ENCODE measurements around the gene RHOF.
A peak's percentile ranks its signal among the peaks of the same experiment; 100 is the strongest.

The RHOF gene

DNA sequence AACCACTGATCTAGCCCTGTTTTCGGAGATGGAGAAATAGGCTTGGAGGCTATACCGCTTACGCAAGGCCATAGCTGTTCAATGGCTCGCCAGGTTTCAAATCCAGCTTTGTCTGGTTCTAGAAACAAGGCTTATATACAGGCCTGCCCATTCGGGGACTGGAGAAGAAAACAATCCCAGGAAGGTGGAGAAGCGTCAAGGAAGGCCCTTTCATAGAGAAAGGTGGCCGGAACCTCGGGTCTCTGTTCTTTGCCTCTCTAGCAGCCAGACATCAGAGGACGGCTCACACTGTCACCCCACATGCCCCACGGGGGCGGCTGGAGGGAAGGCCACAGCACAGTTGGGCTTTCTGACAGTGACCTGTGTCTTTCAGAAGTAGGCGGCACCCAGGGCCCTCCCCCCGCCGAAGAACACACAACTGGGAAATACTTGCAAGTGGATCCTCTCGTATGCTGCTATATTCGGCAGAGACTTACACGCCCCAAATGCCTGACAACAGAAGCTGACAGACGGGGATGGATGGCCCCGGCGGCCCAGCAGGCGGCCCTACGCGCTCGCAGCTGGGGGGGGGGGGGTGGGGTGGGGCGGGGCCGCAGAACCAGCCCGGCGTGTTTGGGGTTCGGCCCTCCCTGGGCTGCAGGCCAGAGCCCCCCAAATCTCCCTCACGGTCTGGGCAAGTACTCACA is 5.8 kb upstream of the RHOF start:
- TF ChIP-seq, protein P1, sequence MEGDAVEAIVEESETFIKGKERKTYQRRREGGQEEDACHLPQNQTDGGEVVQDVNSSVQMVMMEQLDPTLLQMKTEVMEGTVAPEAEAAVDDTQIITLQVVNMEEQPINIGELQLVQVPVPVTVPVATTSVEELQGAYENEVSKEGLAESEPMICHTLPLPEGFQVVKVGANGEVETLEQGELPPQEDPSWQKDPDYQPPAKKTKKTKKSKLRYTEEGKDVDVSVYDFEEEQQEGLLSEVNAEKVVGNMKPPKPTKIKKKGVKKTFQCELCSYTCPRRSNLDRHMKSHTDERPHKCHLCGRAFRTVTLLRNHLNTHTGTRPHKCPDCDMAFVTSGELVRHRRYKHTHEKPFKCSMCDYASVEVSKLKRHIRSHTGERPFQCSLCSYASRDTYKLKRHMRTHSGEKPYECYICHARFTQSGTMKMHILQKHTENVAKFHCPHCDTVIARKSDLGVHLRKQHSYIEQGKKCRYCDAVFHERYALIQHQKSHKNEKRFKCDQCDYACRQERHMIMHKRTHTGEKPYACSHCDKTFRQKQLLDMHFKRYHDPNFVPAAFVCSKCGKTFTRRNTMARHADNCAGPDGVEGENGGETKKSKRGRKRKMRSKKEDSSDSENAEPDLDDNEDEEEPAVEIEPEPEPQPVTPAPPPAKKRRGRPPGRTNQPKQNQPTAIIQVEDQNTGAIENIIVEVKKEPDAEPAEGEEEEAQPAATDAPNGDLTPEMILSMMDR (IDR thresholded peaks at IDR 0.05; ENCODE audit: insufficient read depth, low read length, poor library complexity, severe bottlenecking), result no peak
- TF ChIP-seq EZH2phosphoT487 (conservative IDR thresholded peaks at IDR 0.05; ENCODE audit: low read length), result no peak
- no peaks in the 10 kb centered on the region for H4K20me1 ChIP-seq (ENCODE audit: low read depth, low read length)
- H3K27me3 ChIP-seq (ENCODE audit: low read length), result no peaks in the 10 kb centered on the region
- peak overlapping the region; percentile 97 for H3K4me2 ChIP-seq (ENCODE audit: low read depth, low read length, poor library complexity, severe bottlenecking)
- peaks cover 18% of the 10 kb centered on the region; the same call in 1 of the 2 replicates for H3K79me2 ChIP-seq (ENCODE audit: insufficient read depth, low read length)
- H3K27ac ChIP-seq (ENCODE audit: low read depth, low read length), result peak overlapping the region; percentile 97
- no peak overlapping the region for H2AFZ ChIP-seq (ENCODE audit: low read depth, low read length, severe bottlenecking)
- peak overlapping the region; percentile 77 for H3K9ac ChIP-seq (ENCODE audit: low read length)
- H3K9me3 ChIP-seq (ENCODE audit: insufficient read depth, low read length), result no peaks in the 10 kb centered on the region
- H3K9me2 ChIP-seq (replicated peaks; ENCODE audit: insufficient read depth, low read length), result no peaks in the 10 kb centered on the region
- no peaks in the 10 kb centered on the region for H3K36me3 ChIP-seq (ENCODE audit: low read length)
- H3F3A ChIP-seq (ENCODE audit: insufficient read depth), result peaks cover 30% of the 10 kb centered on the region
- peak overlapping the region; percentile 58 for H3K4me3 ChIP-seq (ENCODE audit: insufficient read depth, low read length, poor library complexity, severe bottlenecking)

DNA sequence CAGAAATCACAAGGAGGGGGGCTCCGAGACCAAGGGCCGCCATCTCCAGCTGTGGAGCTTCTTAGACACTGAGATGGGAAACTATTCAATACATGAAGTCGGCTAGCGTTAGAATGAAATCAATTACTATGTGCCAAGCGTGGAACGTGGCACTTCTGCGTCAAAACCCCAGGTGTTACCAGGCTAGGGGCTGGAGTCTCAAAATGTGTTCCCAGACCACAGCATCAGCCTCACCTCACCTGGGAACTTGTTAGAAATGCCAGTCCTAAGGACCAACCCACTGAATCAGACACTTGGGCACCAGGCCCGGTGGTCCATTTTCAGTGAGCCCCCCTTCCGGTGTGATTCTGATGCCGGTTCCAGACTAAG is 5.3 kb upstream of the RHOF start:
- Histone ChIP-seq H2AFZ (ENCODE audit: low read depth, low read length, severe bottlenecking) (no peak overlapping the region), H3K9me2 (replicated peaks; ENCODE audit: insufficient read depth, low read length) (no peaks in the 10 kb centered on the region), H3K36me3 (ENCODE audit: low read length) (no peaks in the 10 kb centered on the region), H3K9me3 (ENCODE audit: insufficient read depth, low read length) (no peaks in the 10 kb centered on the region), H3K27ac (ENCODE audit: low read depth, low read length) (peak overlapping the region; percentile 78), H3K27me3 (ENCODE audit: low read length) (no peaks in the 10 kb centered on the region), H3K4me2 (ENCODE audit: low read depth, low read length, poor library complexity, severe bottlenecking) (peak overlapping the region; percentile 55), H3K9ac (ENCODE audit: low read length) (peak overlapping the region; percentile 46), H3K4me3 (ENCODE audit: insufficient read depth, low read length, poor library complexity, severe bottlenecking) (peak overlapping the region; percentile 25), H3K79me2 (ENCODE audit: insufficient read depth, low read length) (peaks cover 18% of the 10 kb centered on the region; the same call in 1 of the 2 replicates), H4K20me1 (ENCODE audit: low read depth, low read length) (no peaks in the 10 kb centered on the region), H3F3A (ENCODE audit: insufficient read depth) (peaks cover 30% of the 10 kb centered on the region)
- no peak for TF ChIP-seq EZH2phosphoT487 (conservative IDR thresholded peaks at IDR 0.05; ENCODE audit: low read length)
- TF ChIP-seq, protein P1 (IDR thresholded peaks at IDR 0.05; ENCODE audit: insufficient read depth, low read length, poor library complexity, severe bottlenecking), result no peak

DNA sequence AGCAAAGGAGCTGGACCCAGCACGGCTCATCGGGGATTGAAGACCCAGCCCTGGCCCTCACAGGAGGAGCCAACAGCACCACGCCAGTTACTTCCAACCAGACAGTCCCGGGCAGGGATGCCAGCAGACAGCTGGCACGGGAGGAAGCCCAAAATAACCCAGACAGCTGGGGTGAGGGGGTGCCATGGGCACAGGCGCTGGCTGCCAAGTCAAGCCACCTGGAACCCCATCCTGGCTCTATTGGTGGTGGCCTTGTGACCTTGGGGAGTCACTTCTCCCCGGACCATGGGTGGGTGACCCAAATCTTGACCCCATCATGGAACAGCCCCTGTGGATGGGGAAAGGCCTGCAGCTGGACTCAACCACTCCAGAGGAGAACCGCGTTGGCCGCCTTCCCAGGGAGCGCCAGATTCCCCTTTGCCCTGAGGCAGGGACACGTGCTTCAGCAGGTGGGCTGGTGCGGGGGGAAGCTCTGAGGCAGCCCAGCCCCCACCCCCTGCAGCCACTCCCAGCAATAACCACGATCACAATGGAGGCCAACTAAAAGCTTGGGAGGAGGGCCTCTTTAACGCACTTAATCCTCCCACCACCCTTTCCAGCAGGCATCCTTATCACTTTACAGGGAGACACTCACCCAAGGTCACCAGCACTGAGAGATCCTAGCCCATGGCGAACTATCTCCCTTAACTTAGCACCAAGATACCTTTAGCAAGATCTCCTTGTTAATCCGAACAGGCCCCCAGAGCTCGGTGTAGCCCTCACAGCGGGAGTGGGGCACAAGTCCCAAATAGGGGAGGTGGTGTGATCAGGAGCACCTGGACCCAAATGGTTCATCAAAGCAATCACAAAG is 4.7 kb upstream of the RHOF start:
- no peaks in the 10 kb centered on the region for H3K9me2 ChIP-seq (replicated peaks; ENCODE audit: insufficient read depth, low read length)
- no peak overlapping the region for H3K27ac ChIP-seq (ENCODE audit: low read depth, low read length)
- H3F3A ChIP-seq (ENCODE audit: insufficient read depth), result peaks cover 26% of the 10 kb centered on the region
- no peaks in the 10 kb centered on the region for H3K9me3 ChIP-seq (ENCODE audit: insufficient read depth, low read length)
- no peak overlapping the region for H2AFZ ChIP-seq (ENCODE audit: low read depth, low read length, severe bottlenecking)
- no peak overlapping the region for H3K4me3 ChIP-seq (ENCODE audit: insufficient read depth, low read length, poor library complexity, severe bottlenecking)
- no peak overlapping the region for H3K9ac ChIP-seq (ENCODE audit: low read length)
- no peaks in the 10 kb centered on the region for H3K27me3 ChIP-seq (ENCODE audit: low read length)
- peak overlapping the region; percentile 55 for H3K4me2 ChIP-seq (ENCODE audit: low read depth, low read length, poor library complexity, severe bottlenecking)
- peaks cover 20% of the 10 kb centered on the region for H3K79me2 ChIP-seq (ENCODE audit: insufficient read depth, low read length)
- no peak for TF ChIP-seq EZH2phosphoT487 (conservative IDR thresholded peaks at IDR 0.05; ENCODE audit: low read length)
- TF ChIP-seq, protein P1 (IDR thresholded peaks at IDR 0.05; ENCODE audit: insufficient read depth, low read length, poor library complexity, severe bottlenecking), result no peak
- no peaks in the 10 kb centered on the region for H4K20me1 ChIP-seq (ENCODE audit: low read depth, low read length)
- no peaks in the 10 kb centered on the region for H3K36me3 ChIP-seq (ENCODE audit: low read length)
